Heart left ventricle (tissue), 16 donors: ENCODE data around the gene ABCC8. TPM values are rescaled to one million over a fixed set of nuclear protein-coding genes. Genes with fewer than 3 reads are reported as not detected.

Experiments
- ATAC-seq, 4 donors: fragments of 200-7000 bp; cut with Tn5 transposase; one replicate each; pipeline ENCODE4 v1.9.1; 2020 to 2022; ENCODE audit warnings: moderate library complexity in 4 of 4, mild to moderate bottlenecking in 3 of 4, moderate number of reproducible peaks in 1 of 4
- DNase-seq, 5 donors: peaks; one replicate each; pipeline ENCODE4 v3.0.0-alpha.2; 2020
- H3K27ac ChIP-seq, 12 donors: fragments of 200-600 bp; sonication (generic) in 4 of 12; one replicate each; pipeline versions ENCODE4 v1.5.0 to v1.8.0; 2016 to 2022; ENCODE audit warnings: mild to moderate bottlenecking in 2 of 12
- H3K27me3 ChIP-seq, 9 donors: fragments of 200-600 bp; sonication (generic) in 2 of 9; one replicate each; pipeline versions ENCODE4 v1.5.1 to v1.8.0; 2016 to 2022; ENCODE audit warnings: mild to moderate bottlenecking in 3 of 9
- H3K36me3 ChIP-seq, 9 donors: fragments of 200-600 bp; sonication (generic) in 2 of 9; one replicate each; pipeline versions ENCODE4 v1.5.0 to v1.8.0; 2018 to 2022; ENCODE audit warnings: mild to moderate bottlenecking in 2 of 9
- H3K4me1 ChIP-seq, 12 donors: fragments of 200-600 bp; sonication (generic) in 4 of 12; one replicate each; pipeline versions ENCODE4 v1.5.0 to v1.8.0; 2016 to 2022; ENCODE audit warnings: mild to moderate bottlenecking in 3 of 12
- H3K4me3 ChIP-seq, 12 donors: fragments of 200-600 bp; sonication (generic) in 4 of 12; one replicate each; pipeline versions ENCODE4 v1.5.0 to v1.8.0; 2017 to 2022; ENCODE audit warnings: mild to moderate bottlenecking in 9 of 12, moderate library complexity in 4 of 12
- H3K9me3 ChIP-seq, 12 donors: fragments of 200-600 bp; sonication (generic) in 4 of 12; one replicate each; pipeline versions ENCODE4 v1.5.0 to v1.8.0; 2016 to 2022; ENCODE audit warnings: mild to moderate bottlenecking in 1 of 12
- POLR2A ChIP-seq, 2 donors: fragments of 450-650 bp; IDR thresholded peaks; one replicate each; pipeline ENCODE4 v1.6.1; 2017; ENCODE audit warnings: antibody characterized with exemption in 2 of 2, mild to moderate bottlenecking in 2 of 2, moderate library complexity in 2 of 2
- WGBS, 4 donors: extraction: QIAGEN DNeasy Blood & Tissue Kit in 2 of 4; methylation state at CpG; one replicate each; pipeline versions ENCODE4 v1.1.5 to v1.1.7; 2013 to 2018; 5-methylcytosine and 5-hydroxymethylcytosine counted together
- intact Hi-C, 10 donors: fragments of 100-400 bp; cut with DNase I; formaldehyde crosslinking; loops; one replicate each; pipeline versions ENCODE4 v1.11.1 to v1.14.2; 2022
- polyA plus RNA-seq, 2 donors: library from polyadenylated mRNA; stranded (reverse); fragments of 200-250 nt; gene quantifications; one replicate each; pipeline ENCODE4 v1.2.3, GENCODE V29; 2013
- total RNA-seq, 9 donors: library from RNA; depleted of rRNA in 2 of 9; stranded (reverse); fragments of >200 nt in 2 of 9; fragmentation: NEBNext Ultra II Directional in 3 of 9; extraction: Animal tissue kit (Norgen Biotek cat#: 25700) in 3 of 9; gene quantifications; one replicate each; pipeline versions ENCODE4 v1.1.0 to v1.2.4, GENCODE V29; 2016 to 2023
- TF ChIP-seq, protein P1 (sequence below), 12 donors: fragments of 200-600 bp; sonication (generic) in 4 of 12; IDR thresholded peaks; one replicate each; pipeline versions ENCODE4 v1.5.0 to v1.8.0; 2018 to 2022; ENCODE audit warnings: antibody characterized with exemption in 12 of 12, mild to moderate bottlenecking in 5 of 12
- donor health status: ischemic (EF 13 %, LVEDD 7.1; RV severe dilation, severe dysfunction).
- donor health status: healthy with polysubstance abuse.
- donor health status: DM: no; HTN: yes; CAD: no.
- donor health status: DM: no; HTN: no; CAD: no.
- donor health status: ischemic (EF 25% LVEDD 6.9; RV normal size, moderate dysfunction).
- donor health status: ischemic (EF 25% LVEDD 5.7; RV mildly dilated, moderate dysfunction).
- donor health status: healthy.
- donor health status: DM: yes; HTN: yes; CAD: no.
- donor health status: ischemic (EF 35%, LVEDD 5.7; RV mildly dilated, moderate dysfunction).
- donor health status: nonischemic (EF 11% LVEDD 7.7; RV severe dilation, severe dysfunction).
- donor health status: DM: yes; HTN: yes; CAD: no.
- donor health status: PGD.
- donor health status: ischemic (EF 29% LVEDD 5.4; RV normal size, mild dysfunction).
- donor health status: nonischemic (EF 23%, LVEDD 6.1; RV moderate dilation, normal function).

ABCC8 gene
- total and polyA plus RNA-seq, 11 donors = 0.69 to 9.6 (median 3.6) TPM

DNA sequence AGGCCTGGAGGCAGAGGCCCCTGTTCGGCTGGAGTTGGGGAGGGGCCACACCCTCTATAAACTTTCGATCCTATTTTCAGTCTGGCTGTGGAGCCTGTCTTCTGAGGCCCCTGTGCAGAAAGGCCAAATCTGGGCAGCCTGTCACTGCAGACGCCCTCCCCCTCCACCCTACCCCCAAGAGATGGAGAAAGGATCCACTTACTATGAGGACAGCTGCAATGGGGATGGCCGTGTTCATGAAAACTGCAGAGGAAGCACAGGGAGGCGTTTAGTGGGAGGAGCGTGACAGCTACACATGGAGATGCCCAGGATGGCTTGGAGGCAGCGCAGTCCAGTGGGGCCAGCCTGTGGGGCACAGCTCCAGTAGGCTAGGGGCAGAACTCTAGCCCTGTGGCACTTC lies 44.6 kb downstream of the ABCC8 start:
- H3K4me3 ChIP-seq = no peak overlapping the region
- no peak for TF ChIP-seq POLR2A (IDR thresholded peaks at IDR 0.05)
- TF ChIP-seq, protein P1, sequence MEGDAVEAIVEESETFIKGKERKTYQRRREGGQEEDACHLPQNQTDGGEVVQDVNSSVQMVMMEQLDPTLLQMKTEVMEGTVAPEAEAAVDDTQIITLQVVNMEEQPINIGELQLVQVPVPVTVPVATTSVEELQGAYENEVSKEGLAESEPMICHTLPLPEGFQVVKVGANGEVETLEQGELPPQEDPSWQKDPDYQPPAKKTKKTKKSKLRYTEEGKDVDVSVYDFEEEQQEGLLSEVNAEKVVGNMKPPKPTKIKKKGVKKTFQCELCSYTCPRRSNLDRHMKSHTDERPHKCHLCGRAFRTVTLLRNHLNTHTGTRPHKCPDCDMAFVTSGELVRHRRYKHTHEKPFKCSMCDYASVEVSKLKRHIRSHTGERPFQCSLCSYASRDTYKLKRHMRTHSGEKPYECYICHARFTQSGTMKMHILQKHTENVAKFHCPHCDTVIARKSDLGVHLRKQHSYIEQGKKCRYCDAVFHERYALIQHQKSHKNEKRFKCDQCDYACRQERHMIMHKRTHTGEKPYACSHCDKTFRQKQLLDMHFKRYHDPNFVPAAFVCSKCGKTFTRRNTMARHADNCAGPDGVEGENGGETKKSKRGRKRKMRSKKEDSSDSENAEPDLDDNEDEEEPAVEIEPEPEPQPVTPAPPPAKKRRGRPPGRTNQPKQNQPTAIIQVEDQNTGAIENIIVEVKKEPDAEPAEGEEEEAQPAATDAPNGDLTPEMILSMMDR (IDR thresholded peaks at IDR 0.05) = no peak
- intact Hi-C loops = no loop called here
- no peak for DNase-seq
- ATAC-seq = no peak
- WGBS, 4 donors = 61 to 79% (median 78%) methylated on average over 7 of the region's 7 CpGs
- no peaks in the 10 kb centered on the region for H3K36me3 ChIP-seq
- no peaks in the 10 kb centered on the region for H3K4me1 ChIP-seq
- H3K27ac ChIP-seq = no peak overlapping the region
- peaks cover 0 to 3% (median 0%) of the 10 kb centered on the region in 9 donors for H3K27me3 ChIP-seq
- H3K9me3 ChIP-seq = no peaks in the 10 kb centered on the region

DNA sequence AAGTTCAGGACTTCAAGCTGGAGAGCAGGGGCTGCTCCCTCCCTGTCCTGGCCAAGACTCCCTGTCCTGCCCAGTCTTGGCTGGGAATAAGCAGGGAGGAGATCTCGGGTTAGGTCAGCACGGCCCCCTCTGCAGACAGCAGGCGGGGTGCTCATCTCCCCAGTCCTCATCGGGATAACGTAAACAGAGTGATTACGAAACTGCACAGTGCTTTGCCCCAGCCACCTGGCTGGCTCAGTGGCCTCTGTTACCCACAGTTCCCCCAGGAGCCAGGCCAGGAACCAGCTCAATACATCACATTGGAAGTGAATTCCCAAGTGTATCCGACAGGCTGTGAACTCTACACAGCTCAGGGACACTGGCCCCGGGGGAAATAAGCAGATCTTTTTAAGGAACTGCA lies 45.5 kb downstream of the ABCC8 start:
- intact Hi-C loops = no loop called here
- WGBS, 4 donors = 62 to 73% (median 72%) methylated on average over 8 of the region's 8 CpGs; no CpG with 5 or more reads in 1 of the 4 donors
- no peaks in the 10 kb centered on the region for H3K9me3 ChIP-seq
- no peak for DNase-seq
- ATAC-seq = no peak
- no peaks in the 10 kb centered on the region for H3K36me3 ChIP-seq
- H3K27me3 ChIP-seq = peaks cover 0 to 3% (median 0%) of the 10 kb centered on the region in 9 donors
- no peak overlapping the region for H3K27ac ChIP-seq
- no peak overlapping the region for H3K4me3 ChIP-seq
- no peaks in the 10 kb centered on the region for H3K4me1 ChIP-seq
- no peak for TF ChIP-seq POLR2A (IDR thresholded peaks at IDR 0.05)
- TF ChIP-seq, protein P1 (IDR thresholded peaks at IDR 0.05) = no peak

DNA sequence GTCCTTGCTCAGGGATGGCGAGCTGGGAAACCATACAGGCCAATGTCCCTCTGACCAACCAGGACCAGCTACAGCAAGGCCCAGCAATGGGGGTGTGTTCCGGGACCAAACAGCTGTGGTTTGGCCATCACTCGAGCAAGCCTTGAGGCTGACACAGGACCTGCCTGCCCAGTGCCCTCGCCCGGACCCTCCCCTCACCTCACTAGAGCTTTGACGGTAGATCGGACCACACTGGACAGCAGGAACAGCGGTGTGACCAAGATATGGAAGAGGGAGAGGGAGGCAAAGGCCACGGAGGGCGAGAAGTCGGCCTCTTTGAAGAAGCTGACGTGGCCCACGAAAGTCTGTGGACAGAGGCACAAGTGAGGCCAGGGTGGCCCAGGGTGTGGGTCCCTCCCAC lies 46.0 kb downstream of the ABCC8 start:
- intact Hi-C loops = no loop called here
- Histone ChIP-seq H3K27me3 (peaks cover 0 to 3% (median 0%) of the 10 kb centered on the region in 9 donors), H3K36me3 (no peaks in the 10 kb centered on the region), H3K4me1 (no peaks in the 10 kb centered on the region), H3K4me3 (no peak overlapping the region), H3K9me3 (no peaks in the 10 kb centered on the region), H3K27ac (no peak overlapping the region)
- no peak for ATAC-seq
- TF ChIP-seq, protein P1 (IDR thresholded peaks at IDR 0.05) = no peak
- no peak for TF ChIP-seq POLR2A (IDR thresholded peaks at IDR 0.05)
- no peak for DNase-seq
- WGBS, 4 donors = 90 to 96% (median 94%) methylated on average over 11 to 13 of the region's 13 CpGs

- H3K9me3 ChIP-seq = no peaks in the 10 kb centered on the region
- H3K36me3 ChIP-seq = no peaks in the 10 kb centered on the region
- no peak for ATAC-seq
- no peak for DNase-seq
- peaks cover 0 to 3% (median 0%) of the 10 kb centered on the region in 9 donors for H3K27me3 ChIP-seq
- H3K4me1 ChIP-seq = no peaks in the 10 kb centered on the region
- intact Hi-C loops = no loop called here
- H3K4me3 ChIP-seq = no peak overlapping the region
- no peak overlapping the region for H3K27ac ChIP-seq
- TF ChIP-seq, protein P1 (IDR thresholded peaks at IDR 0.05) = no peak
- no peak for TF ChIP-seq POLR2A (IDR thresholded peaks at IDR 0.05)
- 87 to 95% (median 92%) methylated on average over 3 of the region's 3 CpGs for WGBS, 4 donors
Observed at GRCh38 chr11:17428925-17429324, 47.7 kb downstream of the ABCC8 start.
